Measurements from ENCODE around the gene PAFAH1B2. TPM values are rescaled to one million over a fixed set of nuclear protein-coding genes. Genes with fewer than 3 reads are reported as not detected.
"Not testable (repeated sequence)": the region's sequence is repeated elsewhere in the genome, so short reads cannot be mapped to it uniquely, and the experiment has no call there.

Gene PAFAH1B2
- total and polyA plus RNA-seq, 10 of the 15 experiments (the other 5 are each of a cell fraction or from before 2014, with no cell fraction given), result 17.6 to 64.8 (median 47.6) TPM

DNA sequence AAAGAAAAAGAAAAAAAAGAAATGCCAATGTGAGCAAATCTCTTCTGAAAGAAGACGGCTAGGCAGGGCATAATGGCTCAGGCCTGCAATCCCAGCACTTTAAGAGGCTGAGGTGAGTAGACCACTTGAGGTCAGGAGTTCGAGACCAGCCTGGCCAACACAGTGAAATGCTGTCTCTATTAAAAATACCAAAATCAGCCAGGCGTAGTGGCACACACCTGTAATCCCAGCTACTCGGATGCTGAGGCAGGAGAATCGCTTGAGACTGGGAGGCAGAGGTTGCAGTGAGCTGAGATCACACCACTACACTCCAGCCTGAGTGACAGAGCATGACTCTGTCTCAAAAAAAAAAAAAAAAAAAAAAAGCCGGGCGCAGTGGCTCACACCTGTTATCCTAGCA, 13.7 kb upstream of the PAFAH1B2 start:
- H3K27me3 ChIP-seq (replicated peaks in 1 of 2; ENCODE audit: control insufficient read depth in 2 of 2, insufficient read depth in 2 of 2, low read length in 1 of 2); H3K79me2 ChIP-seq (ENCODE audit: control insufficient read depth, insufficient read depth, low read length); H3K4me3 ChIP-seq; H3K4me1 ChIP-seq (ENCODE audit: control insufficient read depth, insufficient read depth, low read length); H3K9ac ChIP-seq (ENCODE audit: control insufficient read depth, insufficient read depth, low read length); ATAC-seq; H4K20me1 ChIP-seq (ENCODE audit: control insufficient read depth, insufficient read depth); FAIRE-seq; RAD21 ChIA-PET (ENCODE audit: unreplicated experiment); H3K36me3 ChIP-seq (ENCODE audit: control insufficient read depth in 2 of 2, insufficient read depth in 2 of 2, low read length in 1 of 2); SMC1A ChIA-PET (ENCODE audit: uncharacterized antibody, unreplicated experiment); BruUV-seq (replicated peaks); H3K27ac ChIP-seq (ENCODE audit: control insufficient read depth, insufficient read depth); H2AFZ ChIP-seq (ENCODE audit: control insufficient read depth, low read depth, low read length); H3K4me2 ChIP-seq (ENCODE audit: control insufficient read depth, insufficient read depth); CTCF ChIA-PET; DNase-seq (ENCODE audit: low read depth, low spot score); H3K9me3 ChIP-seq (replicated peaks; ENCODE audit: control insufficient read depth, insufficient read depth, low read length): not testable (repeated sequence)
- intact Hi-C loops (cut with micrococcal nuclease; ENCODE audit: unreplicated experiment), result loop anchor here (5.0 kb wide), 1 partner anchor 77 kb away; no protein-coding TSS in a partner anchor
- POLR2A ChIA-PET, result interaction anchor here (0.7 kb wide), 1 partner anchor 229 kb away, joined by 5 read pairs; no protein-coding TSS in a partner anchor
- in situ Hi-C loops (cut with MboI), result loop anchor here (5.0 kb wide), 1 partner anchor 77 kb away; no protein-coding TSS in a partner anchor
- 66% methylated on average over 7 of the region's 7 CpGs for WGBS (ENCODE audit: insufficient coverage, insufficient replicate concordance, low lambda C conversion rate, missing lambda C conversion rate)

DNA sequence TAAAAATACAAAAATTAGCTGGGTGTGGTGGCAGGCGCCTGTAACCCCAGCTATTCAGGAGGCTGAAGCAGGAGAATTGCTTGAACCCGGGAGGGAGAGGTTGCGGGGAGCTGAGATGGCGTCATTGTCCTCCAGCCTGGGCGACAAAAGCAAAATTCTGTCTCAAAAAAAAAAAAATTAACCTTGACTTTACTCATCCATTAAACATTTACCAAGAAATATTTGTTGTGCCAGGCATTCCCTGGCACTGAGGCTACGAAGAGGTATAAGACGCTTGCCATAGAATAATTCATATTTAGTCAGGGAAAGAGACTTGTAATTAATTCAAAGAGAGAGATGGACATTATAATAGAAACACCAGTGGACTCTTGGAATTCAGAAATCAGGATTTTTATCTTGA, 13.2 kb upstream of the PAFAH1B2 start:
- SMC1A ChIA-PET (ENCODE audit: uncharacterized antibody, unreplicated experiment), result interaction anchor here (1.2 kb wide), 1 partner anchor 251 kb away, joined by 3 read pairs; no protein-coding TSS in a partner anchor
- POLR2A ChIA-PET, result interaction anchor here (0.7 kb wide), 1 partner anchor 230 kb away, joined by 5 read pairs; no protein-coding TSS in a partner anchor
- no peaks in the 10 kb centered on the region for H3K27me3 ChIP-seq (replicated peaks in 1 of 2; ENCODE audit: control insufficient read depth in 2 of 2, insufficient read depth in 2 of 2, low read length in 1 of 2)
- DNase-seq (ENCODE audit: low read depth, low spot score), result no peak
- TF ChIP-seq, protein P1, sequence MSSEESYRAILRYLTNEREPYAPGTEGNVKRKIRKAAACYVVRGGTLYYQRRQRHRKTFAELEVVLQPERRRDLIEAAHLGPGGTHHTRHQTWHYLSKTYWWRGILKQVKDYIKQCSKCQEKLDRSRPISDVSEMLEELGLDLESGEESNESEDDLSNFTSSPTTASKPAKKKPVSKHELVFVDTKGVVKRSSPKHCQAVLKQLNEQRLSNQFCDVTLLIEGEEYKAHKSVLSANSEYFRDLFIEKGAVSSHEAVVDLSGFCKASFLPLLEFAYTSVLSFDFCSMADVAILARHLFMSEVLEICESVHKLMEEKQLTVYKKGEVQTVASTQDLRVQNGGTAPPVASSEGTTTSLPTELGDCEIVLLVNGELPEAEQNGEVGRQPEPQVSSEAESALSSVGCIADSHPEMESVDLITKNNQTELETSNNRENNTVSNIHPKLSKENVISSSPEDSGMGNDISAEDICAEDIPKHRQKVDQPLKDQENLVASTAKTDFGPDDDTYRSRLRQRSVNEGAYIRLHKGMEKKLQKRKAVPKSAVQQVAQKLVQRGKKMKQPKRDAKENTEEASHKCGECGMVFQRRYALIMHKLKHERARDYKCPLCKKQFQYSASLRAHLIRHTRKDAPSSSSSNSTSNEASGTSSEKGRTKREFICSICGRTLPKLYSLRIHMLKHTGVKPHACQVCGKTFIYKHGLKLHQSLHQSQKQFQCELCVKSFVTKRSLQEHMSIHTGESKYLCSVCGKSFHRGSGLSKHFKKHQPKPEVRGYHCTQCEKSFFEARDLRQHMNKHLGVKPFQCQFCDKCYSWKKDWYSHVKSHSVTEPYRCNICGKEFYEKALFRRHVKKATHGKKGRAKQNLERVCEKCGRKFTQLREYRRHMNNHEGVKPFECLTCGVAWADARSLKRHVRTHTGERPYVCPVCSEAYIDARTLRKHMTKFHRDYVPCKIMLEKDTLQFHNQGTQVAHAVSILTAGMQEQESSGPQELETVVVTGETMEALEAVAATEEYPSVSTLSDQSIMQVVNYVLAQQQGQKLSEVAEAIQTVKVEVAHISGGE (CRISPR knock-in tag; IDR thresholded peaks at IDR 0.05), result no peak
- TF ChIP-seq, protein P2, sequence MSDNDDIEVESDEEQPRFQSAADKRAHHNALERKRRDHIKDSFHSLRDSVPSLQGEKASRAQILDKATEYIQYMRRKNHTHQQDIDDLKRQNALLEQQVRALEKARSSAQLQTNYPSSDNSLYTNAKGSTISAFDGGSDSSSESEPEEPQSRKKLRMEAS (IDR thresholded peaks at IDR 0.05; ENCODE audit: low read depth, low read length), result no peak
- no peaks in the 10 kb centered on the region for H3K4me1 ChIP-seq (ENCODE audit: control insufficient read depth, insufficient read depth, low read length)
- H3K79me2 ChIP-seq (ENCODE audit: control insufficient read depth, insufficient read depth, low read length), result no peaks in the 10 kb centered on the region
- RAD21 ChIA-PET (ENCODE audit: unreplicated experiment), result no interaction called here
- CTCF ChIA-PET, result no interaction called here
- H3K9ac ChIP-seq (ENCODE audit: control insufficient read depth, insufficient read depth, low read length), result no peak overlapping the region
- H3K4me3 ChIP-seq, result no peak overlapping the region
- H2AFZ ChIP-seq (ENCODE audit: control insufficient read depth, low read depth, low read length), result no peak overlapping the region
- BruUV-seq (replicated peaks), result no TSS peak
- no peaks in the 10 kb centered on the region for H4K20me1 ChIP-seq (ENCODE audit: control insufficient read depth, insufficient read depth)
- no peak overlapping the region for H3K4me2 ChIP-seq (ENCODE audit: control insufficient read depth, insufficient read depth)
- 67% methylated on average over 7 of the region's 7 CpGs for WGBS (ENCODE audit: insufficient coverage, insufficient replicate concordance, low lambda C conversion rate, missing lambda C conversion rate)
- H3K27ac ChIP-seq (ENCODE audit: control insufficient read depth, insufficient read depth), result no peak overlapping the region
- no peak for ATAC-seq
- FAIRE-seq, result no peak
- no peaks in the 10 kb centered on the region for H3K9me3 ChIP-seq (replicated peaks; ENCODE audit: control insufficient read depth, insufficient read depth, low read length)
- H3K36me3 ChIP-seq (ENCODE audit: control insufficient read depth in 2 of 2, insufficient read depth in 2 of 2, low read length in 1 of 2), result no peaks in the 10 kb centered on the region
- intact Hi-C loops (cut with micrococcal nuclease; ENCODE audit: unreplicated experiment), result loop anchor here (5.0 kb wide), 1 partner anchor 76 kb away; no protein-coding TSS in a partner anchor
- in situ Hi-C loops (cut with MboI), result loop anchor here (5.0 kb wide), 1 partner anchor 76 kb away; no protein-coding TSS in a partner anchor
